GM18867 (cell line): ENCODE data around the gene REG1A.

ENCODE experiments used
- ATAC-seq: cut with Tn5 transposase; IDR thresholded peaks from one replicate; pipeline ENCODE4 v1.9.1; 2021; ENCODE audit warnings: mild to moderate bottlenecking, moderate library complexity; ENCODE audit not compliant: unreplicated experiment

Gene REG1A

DNA sequence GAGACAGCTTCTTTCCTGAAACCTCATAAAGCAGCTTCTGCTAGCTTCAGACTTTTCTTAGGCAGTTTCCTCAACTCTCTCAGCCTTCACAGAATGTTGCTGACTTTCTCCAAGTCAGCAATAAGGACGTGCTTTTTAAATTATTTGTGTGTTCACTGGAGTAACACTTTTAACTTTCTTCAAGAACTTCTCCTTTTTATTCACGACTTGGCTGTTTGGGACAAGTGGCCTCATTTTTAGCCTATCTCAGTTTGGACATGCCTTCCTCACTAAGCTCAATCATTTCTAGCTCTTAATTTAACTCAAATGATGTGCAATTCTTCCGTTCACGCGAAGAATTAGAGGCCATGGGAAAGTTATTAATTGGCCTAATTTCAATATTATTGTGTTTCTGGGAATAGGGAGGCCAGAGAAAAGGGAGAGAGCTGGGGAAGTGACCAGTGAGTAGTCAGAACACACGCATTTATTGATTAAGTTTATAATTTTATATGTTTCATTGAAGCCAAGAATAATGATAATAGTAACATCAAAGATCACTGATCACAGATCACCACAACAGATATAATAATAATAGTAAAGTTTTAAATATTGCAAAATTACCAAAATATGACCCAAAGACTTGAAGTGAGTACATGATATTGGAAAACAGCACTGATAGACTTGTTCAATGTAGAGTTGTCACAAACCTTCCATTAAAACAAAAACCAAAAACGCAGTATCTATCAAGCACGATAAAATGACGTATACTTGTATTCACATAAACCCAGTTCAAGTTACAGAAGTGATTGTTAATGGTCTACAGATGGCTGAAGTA is 4.8 kb downstream of the REG1A start:
- ATAC-seq: no peak

GRCh38 chr2:79125721-79125985 is 5.4 kb downstream of the REG1A start:
- no peak for ATAC-seq

DNA sequence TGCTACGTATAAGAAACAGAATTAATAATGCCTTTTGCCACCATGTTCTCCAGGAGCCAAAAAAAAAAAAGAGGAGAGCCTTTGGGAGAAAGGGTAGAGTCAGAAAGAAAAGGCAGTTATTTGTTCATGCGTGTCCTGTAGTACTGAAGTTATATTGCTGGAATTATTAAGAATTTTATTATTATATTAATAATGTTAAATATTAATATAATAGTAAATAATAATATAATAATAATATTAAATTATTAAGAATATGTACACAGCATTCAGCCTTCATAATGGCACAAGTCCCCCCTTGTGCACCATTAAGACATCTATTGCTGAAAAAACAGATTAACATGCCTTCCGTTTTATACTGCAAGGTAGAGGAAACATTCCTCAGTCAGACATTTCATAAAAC is 8.1 kb downstream of the REG1A start:
- ATAC-seq: no peak

GRCh38 chr2:79129260-79129659 is 9.0 kb downstream of the REG1A start:
- ATAC-seq: no peak

DNA sequence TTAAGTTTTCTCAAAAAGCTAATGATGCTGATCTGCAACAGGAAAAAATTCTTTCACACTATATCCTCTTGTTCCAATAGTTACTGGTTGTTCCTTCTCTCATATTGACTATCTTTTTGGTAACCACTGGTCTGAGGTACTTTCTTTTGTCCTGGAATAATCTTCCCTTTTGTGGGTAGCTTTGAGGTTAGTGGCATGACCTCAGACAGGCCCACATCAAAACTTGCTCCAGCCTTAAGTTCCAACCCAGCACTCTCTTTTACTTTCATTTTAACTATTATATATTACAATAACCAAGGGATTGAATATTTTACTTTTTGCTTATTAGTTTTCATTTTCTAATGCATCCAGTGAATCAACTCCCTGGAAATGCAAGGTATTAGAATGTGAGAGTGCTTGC is 9.5 kb downstream of the REG1A start:
- ATAC-seq: no peak

DNA sequence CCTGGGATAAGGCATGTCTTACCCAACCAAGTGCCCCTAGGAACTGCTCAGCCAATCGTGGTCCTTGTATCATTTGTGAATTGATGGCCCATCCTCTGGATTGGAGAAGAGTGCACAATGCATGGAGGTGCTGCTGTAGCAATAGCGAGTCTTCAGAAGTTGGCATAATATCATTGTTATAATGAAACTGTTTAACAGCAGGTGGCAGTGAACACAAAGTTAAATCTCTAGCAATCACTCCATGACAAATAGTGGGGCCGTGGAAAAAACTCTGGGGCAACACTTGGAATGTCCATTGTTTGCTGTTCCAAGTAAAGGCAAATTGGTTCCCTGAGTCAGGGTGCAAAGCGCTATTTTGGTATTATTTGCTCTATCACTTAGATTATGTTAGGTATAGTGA is 11.4 kb downstream of the REG1A start:
- no peak for ATAC-seq

DNA sequence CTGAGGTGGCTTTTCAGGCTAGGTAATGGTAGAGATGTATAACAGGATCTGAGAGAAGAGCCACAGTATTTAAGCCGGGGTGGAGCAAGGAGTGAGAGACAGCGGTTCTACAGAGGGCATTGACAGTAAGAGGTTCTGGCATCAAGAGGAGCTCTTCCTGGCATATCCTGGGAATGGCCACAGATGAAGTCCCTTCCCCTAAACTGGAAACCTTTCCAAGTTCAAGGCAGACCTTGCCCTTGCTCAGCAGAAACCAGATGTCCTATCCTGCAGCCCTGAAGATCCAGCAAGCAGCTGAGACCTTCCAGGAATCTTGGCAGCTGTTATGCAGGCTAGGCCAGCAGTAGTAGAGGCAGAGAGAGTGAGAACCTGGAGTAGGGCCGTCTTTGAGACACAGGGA is 18.1 kb downstream of the REG1A start:
- ATAC-seq: no peak

DNA sequence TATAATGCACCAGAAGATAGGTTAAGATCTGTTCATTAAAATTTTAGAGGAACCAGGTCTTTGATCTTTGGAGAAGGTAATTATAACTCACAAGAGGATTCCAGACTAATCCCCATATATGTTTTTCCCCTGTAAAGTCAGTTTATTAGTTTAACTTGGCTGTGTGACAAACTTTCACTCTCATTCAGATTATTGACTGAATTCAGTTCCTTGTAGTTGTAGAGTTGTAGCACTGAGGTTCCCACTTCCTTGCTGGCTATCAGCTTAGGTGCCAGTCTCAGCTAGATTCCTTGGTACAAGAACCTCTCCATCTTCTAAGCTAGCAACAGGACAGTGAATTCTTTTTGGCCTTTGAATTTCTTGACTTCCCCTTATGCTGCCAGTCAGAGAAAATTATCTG is 19.1 kb downstream of the REG1A start:
- ATAC-seq: no peak

DNA sequence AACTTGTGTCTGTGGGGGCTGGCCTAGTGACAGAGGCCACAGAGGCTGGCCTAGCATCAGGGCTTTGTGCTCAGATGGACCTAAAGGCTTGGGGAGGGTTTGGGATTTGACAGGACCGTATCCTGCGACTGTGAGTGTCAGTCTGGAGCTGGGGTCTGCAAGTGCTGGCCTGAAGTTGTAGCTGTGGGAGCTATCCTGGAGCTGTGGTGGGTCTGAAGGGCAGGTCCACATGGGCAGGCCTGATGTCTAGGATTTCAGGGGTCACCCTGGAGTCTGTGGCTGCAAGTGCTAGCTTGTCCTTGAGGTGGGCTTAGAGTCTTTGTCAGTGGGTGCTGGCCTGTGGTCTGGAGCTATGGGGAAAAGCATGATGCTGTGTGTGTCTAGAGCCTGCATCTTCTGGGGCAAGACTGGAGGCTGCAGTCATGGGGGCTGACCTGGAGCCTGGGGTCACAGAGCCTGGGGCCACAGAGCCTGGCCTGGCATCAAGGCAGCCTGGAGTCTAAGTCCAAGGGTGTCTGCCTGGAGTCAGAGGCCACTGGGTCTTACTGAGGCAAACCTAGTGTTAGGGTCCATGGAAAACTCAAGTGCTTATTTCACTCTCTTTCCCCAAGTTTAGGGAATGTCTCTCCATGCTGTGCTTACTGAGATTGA is 35.7 kb downstream of the REG1A start:
- ATAC-seq: no peak

- no peak for ATAC-seq
Observed at GRCh38 chr2:79159030-79159429, 38.7 kb downstream of the REG1A start.

DNA sequence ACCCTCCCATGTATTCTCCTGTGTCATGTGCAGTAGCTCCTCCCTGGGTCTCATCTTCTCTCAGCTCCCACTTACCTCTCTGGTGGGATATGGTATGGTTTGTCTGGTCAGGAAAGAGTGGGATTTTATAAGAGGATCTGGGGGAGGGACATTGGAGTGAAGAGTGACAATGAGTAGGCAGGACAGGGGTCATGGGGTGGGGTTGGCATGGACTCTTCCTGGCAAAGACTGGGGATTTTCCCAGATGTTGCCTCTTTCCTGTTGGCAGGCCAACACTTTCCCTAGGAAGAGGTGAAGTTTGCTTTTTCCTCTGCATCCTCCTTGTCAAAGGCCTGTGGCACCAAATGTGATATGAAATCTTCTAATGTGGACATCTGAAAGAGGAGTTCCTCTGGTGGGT is 39.4 kb downstream of the REG1A start, which contains the start of gene REG3A:
REG3A (minus strand) TSS at position 101 of the 400 bp plus-strand sequence. CDS start 348 bp downstream, outside the sequence.
- ATAC-seq: no peak

GRCh38 chr2:79162132-79162531 is 41.8 kb downstream of the REG1A start:
- ATAC-seq: no peak

DNA sequence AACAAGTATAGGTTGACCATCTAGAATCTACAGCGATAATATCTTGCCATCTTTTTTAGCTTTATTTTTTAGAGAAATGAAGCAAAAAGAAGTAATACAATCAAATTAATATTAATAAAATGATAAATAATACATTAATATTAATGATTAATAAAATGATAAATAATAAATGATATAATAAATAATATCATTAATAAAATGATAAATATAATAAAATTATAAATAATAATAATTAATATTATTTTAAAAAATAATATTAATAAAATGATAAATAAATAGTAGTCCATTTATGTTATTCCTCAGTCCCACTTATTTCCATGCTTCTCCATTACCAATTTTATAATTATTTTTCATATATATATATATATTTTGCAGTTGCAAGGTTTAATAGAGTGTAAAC is 42.5 kb downstream of the REG1A start:
- ATAC-seq: no peak

DNA sequence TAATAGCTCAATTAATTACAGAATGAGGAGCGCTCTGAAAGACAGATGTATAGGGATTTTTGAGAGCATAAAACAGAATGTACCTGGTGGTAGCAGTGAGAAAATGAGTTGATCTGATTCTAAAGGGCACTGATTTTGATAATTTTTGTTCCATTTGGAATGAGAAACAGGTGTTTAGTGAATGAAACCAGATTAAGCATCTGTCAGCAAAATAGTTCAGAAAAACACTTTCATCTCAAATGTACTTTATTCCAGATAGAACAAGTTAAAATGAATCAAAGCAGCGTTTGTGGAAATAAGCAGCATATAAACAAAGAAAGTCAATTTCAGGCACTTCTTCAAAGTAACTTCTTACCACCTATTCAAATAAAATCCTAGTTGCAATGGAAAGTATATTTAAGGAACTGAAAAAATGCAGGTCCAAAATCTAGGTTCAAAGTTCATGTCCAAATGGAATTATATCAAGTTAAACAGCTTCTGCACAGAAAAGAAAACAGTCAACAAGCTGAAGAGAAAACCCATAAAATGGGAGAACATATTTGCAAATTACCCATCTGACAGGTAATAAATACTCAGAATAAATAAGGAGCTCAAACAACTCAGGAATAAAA is 51.2 kb downstream of the REG1A start:
- no peak for ATAC-seq
